Caco-2 (cell line): Measurements from ENCODE around the gene ATG16L1. TPM values are rescaled to one million over a fixed set of nuclear protein-coding genes. Genes with fewer than 3 reads are reported as not detected.

Experiments used
- BruUV-seq: library from RNA; stranded (reverse); fragments of 400-500 nt; replicated peaks from 2 replicates; lab custom pipeline; 2021; lab: Mats Ljungman, UMichigan
- CTCF ChIA-PET: fragments of 300-600 bp; sonication (Branson Sonifier 250); formaldehyde crosslinking; loops from one replicate; lab custom pipeline; 2022; ENCODE audit warnings: antibody characterized with exemption; lab: Charles Lee
- POLR2A ChIA-PET: fragments of 300-600 bp; sonication (Branson Sonifier 250); formaldehyde crosslinking; loops from one replicate; lab custom pipeline; 2022; ENCODE audit warnings: antibody characterized with exemption; lab: Charles Lee
- DNase-seq, 2 experiments: peaks; one replicate each; pipeline versions ENCODE4 v3.0.0 to v3.0.0-alpha.2; 2020 to 2022
- H3K27me3 ChIP-seq: replicated peaks from 2 replicates; pipeline ENCODE4 v1.6.0; 2011; ENCODE audit warnings: low read length; ENCODE audit not compliant: control insufficient read depth, insufficient read depth
- H3K36me3 ChIP-seq: 2 replicates; pipeline ENCODE4 v1.5.1; 2011; ENCODE audit warnings: low read length; ENCODE audit not compliant: control insufficient read depth, insufficient read depth
- H3K4me1 ChIP-seq: fragments of 250-450 bp; sonication (Bioruptor Pico); 2 replicates; pipeline ENCODE4 v1.5.1; 2020; ENCODE audit warnings: mild to moderate bottlenecking
- H3K4me3 ChIP-seq: 2 replicates; pipeline ENCODE4 v1.5.1; 2011; ENCODE audit warnings: low read depth, mild to moderate bottlenecking, control low read depth, low read length
- H3K9me3 ChIP-seq: fragments of 250-450 bp; sonication (Bioruptor Pico); 2 replicates; pipeline ENCODE4 v1.5.1; 2020; ENCODE audit warnings: mild to moderate bottlenecking, moderate library complexity
- H3K27ac Mint-ChIP-seq: one replicate; pipeline ENCODE4 v1.8.0; 2022; ENCODE audit warnings: mixed read lengths; ENCODE audit not compliant: unreplicated experiment
- H3K27me3 Mint-ChIP-seq: one replicate; pipeline ENCODE4 v1.8.0; 2022; ENCODE audit warnings: mixed read lengths; ENCODE audit not compliant: insufficient read depth, unreplicated experiment
- H3K36me3 Mint-ChIP-seq: one replicate; pipeline ENCODE4 v1.8.0; 2022; ENCODE audit warnings: mild to moderate bottlenecking, mixed read lengths; ENCODE audit not compliant: insufficient read depth, unreplicated experiment
- H3K4me1 Mint-ChIP-seq: one replicate; pipeline ENCODE4 v1.8.0; 2022; ENCODE audit warnings: low read depth, mixed read lengths; ENCODE audit not compliant: unreplicated experiment
- H3K4me3 Mint-ChIP-seq: one replicate; pipeline ENCODE4 v1.8.0; 2022; ENCODE audit warnings: mild to moderate bottlenecking, moderate library complexity, mixed read lengths; ENCODE audit not compliant: unreplicated experiment
- H3K9me3 Mint-ChIP-seq: one replicate; pipeline ENCODE4 v1.8.0; 2022; ENCODE audit warnings: mixed read lengths; ENCODE audit not compliant: unreplicated experiment
- intact Hi-C: fragments of 100-400 bp; cut with micrococcal nuclease; formaldehyde crosslinking; loops from one replicate; pipeline ENCODE4 v1.10.0; 2022; ENCODE audit not compliant: unreplicated experiment
- total RNA-seq: library from RNA; stranded (reverse); gene quantifications from 2 replicates; pipeline ENCODE4 v1.2.3, GENCODE V29; 2022
- TF ChIP-seq, protein P1 (sequence below), 2 experiments: fragments of 200-600 bp in 1 of 2; IDR thresholded peaks; 1 replicate in 1 of 2; 2 replicates in 1 of 2; pipeline versions ENCODE4 v1.5.1 to v1.8.0; 2011 to 2022; ENCODE audit warnings: antibody characterized with exemption in 1 of 2, control low read depth in 1 of 2, inconsistent platforms in 1 of 2, low read depth in 1 of 2, low read length in 1 of 2, mild to moderate bottlenecking in 1 of 2, moderate library complexity in 1 of 2; ENCODE audit not compliant: insufficient read depth in 1 of 2, severe bottlenecking in 1 of 2, unreplicated experiment in 1 of 2

ATG16L1 gene
- total RNA-seq, 1 experiment from 2014 or later, result 20.1 TPM

DNA sequence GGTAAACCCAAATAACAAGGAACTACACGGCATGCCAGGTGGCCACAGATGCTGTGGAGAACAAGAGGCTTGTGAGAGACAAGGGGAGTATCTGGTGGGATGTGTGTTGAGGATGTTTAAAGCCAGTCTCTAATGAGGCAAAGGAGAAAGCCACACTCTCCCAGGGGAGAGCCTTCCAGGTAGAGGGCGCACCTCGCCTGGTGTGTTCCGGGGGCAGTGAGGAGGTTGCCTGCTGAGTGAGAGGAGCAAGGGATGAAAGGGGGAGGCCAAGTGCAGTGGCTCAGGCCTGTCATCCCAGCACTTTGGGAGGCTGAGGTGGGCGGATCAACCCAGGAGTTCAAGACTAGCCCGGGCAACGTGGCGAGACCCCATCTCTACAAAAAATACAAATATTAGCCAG lies 72.4 kb downstream of the ATG16L1 start:
- no peaks in the 10 kb centered on the region for H3K27me3 ChIP-seq
- ChIA-PET CTCF (no interaction called here), POLR2A (no interaction called here)
- Mint-ChIP-seq H3K27me3 (no peaks in the 10 kb centered on the region), H3K9me3 (no peaks in the 10 kb centered on the region), H3K27ac (no peak overlapping the region), H3K4me1 (peaks cover 8% of the 10 kb centered on the region), H3K36me3 (no peaks in the 10 kb centered on the region), H3K4me3 (no peak overlapping the region)
- TF ChIP-seq, protein P1, sequence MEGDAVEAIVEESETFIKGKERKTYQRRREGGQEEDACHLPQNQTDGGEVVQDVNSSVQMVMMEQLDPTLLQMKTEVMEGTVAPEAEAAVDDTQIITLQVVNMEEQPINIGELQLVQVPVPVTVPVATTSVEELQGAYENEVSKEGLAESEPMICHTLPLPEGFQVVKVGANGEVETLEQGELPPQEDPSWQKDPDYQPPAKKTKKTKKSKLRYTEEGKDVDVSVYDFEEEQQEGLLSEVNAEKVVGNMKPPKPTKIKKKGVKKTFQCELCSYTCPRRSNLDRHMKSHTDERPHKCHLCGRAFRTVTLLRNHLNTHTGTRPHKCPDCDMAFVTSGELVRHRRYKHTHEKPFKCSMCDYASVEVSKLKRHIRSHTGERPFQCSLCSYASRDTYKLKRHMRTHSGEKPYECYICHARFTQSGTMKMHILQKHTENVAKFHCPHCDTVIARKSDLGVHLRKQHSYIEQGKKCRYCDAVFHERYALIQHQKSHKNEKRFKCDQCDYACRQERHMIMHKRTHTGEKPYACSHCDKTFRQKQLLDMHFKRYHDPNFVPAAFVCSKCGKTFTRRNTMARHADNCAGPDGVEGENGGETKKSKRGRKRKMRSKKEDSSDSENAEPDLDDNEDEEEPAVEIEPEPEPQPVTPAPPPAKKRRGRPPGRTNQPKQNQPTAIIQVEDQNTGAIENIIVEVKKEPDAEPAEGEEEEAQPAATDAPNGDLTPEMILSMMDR (IDR thresholded peaks at IDR 0.05; ENCODE audit: insufficient read depth in 1 of 2, low read depth in 1 of 2, low read length in 1 of 2, severe bottlenecking in 1 of 2, unreplicated experiment in 1 of 2), result no peak
- no peaks in the 10 kb centered on the region for H3K9me3 ChIP-seq
- BruUV-seq, result no TSS peak
- H3K4me3 ChIP-seq, result no peak overlapping the region
- H3K4me1 ChIP-seq, result no peaks in the 10 kb centered on the region
- DNase-seq, result peak in 1 of 2 experiments; percentile 9
- no peaks in the 10 kb centered on the region for H3K36me3 ChIP-seq
- intact Hi-C loops, result no loop called here

DNA sequence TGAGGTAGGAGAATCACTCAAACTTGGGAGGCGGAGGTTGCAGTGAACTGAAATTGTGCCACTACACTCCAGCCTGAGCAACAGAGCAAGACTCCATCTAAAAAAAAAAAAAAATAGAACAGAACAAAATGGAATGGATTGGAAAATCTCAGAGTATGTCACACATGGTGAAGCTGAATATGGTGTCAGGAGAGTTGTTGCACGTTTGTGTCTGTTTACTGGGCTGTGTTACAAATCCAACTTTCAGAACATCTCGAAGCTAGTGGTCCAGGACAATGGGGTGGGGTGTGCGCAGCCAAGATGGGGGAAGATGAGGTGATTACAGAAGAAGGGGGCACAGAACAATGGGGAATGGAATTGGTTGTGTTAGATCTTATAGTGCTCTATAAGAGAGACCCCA lies 73.8 kb downstream of the ATG16L1 start:
- no peak overlapping the region for H3K27ac Mint-ChIP-seq
- no TSS peak for BruUV-seq
- H3K4me1 Mint-ChIP-seq, result peaks cover 8% of the 10 kb centered on the region
- Histone ChIP-seq H3K4me1 (no peaks in the 10 kb centered on the region), H3K36me3 (no peaks in the 10 kb centered on the region), H3K4me3 (no peak overlapping the region), H3K9me3 (no peaks in the 10 kb centered on the region), H3K27me3 (no peaks in the 10 kb centered on the region)
- no peak for DNase-seq
- no peaks in the 10 kb centered on the region for H3K9me3 Mint-ChIP-seq
- H3K27me3 Mint-ChIP-seq, result no peaks in the 10 kb centered on the region
- CTCF ChIA-PET, result no interaction called here
- H3K36me3 Mint-ChIP-seq, result no peaks in the 10 kb centered on the region
- intact Hi-C loops, result no loop called here
- H3K4me3 Mint-ChIP-seq, result no peak overlapping the region
- TF ChIP-seq, protein P1 (IDR thresholded peaks at IDR 0.05; ENCODE audit: insufficient read depth in 1 of 2, low read depth in 1 of 2, low read length in 1 of 2, severe bottlenecking in 1 of 2, unreplicated experiment in 1 of 2), result no peak
- POLR2A ChIA-PET, result no interaction called here

GRCh38 chr2:233325814-233326213 lies 74.3 kb downstream of the ATG16L1 start:
- no TSS peak for BruUV-seq
- H3K27ac Mint-ChIP-seq, result no peak overlapping the region
- no peaks in the 10 kb centered on the region for H3K27me3 Mint-ChIP-seq
- POLR2A ChIA-PET, result no interaction called here
- no peak overlapping the region for H3K4me3 Mint-ChIP-seq
- intact Hi-C loops, result no loop called here
- Histone ChIP-seq H3K36me3 (no peaks in the 10 kb centered on the region), H3K27me3 (no peaks in the 10 kb centered on the region), H3K4me1 (no peaks in the 10 kb centered on the region), H3K9me3 (no peaks in the 10 kb centered on the region), H3K4me3 (no peak overlapping the region)
- no peaks in the 10 kb centered on the region for H3K36me3 Mint-ChIP-seq
- CTCF ChIA-PET, result no interaction called here
- no peaks in the 10 kb centered on the region for H3K9me3 Mint-ChIP-seq
- no peak for DNase-seq
- TF ChIP-seq, protein P1 (IDR thresholded peaks at IDR 0.05; ENCODE audit: insufficient read depth in 1 of 2, low read depth in 1 of 2, low read length in 1 of 2, severe bottlenecking in 1 of 2, unreplicated experiment in 1 of 2), result no peak
- H3K4me1 Mint-ChIP-seq, result peaks cover 8% of the 10 kb centered on the region
